Measurements from ENCODE around the gene OTOP3.
"Not testable (repeated sequence)": the region's sequence is repeated elsewhere in the genome, so short reads cannot be mapped to it uniquely, and the experiment has no call there.

The OTOP3 gene

DNA sequence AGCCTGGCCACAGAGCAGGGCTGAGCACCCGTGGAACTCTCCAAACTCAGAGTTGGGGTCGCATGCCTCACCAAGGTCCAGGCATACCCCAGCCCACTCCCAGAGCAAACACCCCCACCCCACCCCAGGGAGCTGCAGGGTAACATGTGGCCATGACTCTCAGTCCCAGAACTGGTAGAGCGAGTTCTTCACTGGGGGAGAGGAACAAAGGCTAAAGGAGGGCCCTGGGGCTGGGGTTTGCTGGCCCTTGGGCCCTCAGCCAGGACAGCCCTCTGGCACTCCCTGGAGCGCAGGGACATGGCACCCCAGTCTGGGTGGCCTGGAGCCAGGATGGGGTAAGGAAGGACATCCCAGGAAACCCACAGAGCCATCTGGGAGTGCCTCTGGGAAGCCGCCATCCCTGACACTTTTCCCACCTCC is 32.7 kb downstream of the OTOP3 start:
- H3K9me3 ChIP-seq (ENCODE audit: insufficient read depth, low read length) = no peaks in the 10 kb centered on the region
- H3K9ac ChIP-seq (ENCODE audit: low read length) = no peak overlapping the region
- TF ChIP-seq EZH2phosphoT487 (conservative IDR thresholded peaks at IDR 0.05; ENCODE audit: low read length) = no peak
- TF ChIP-seq, protein P1, sequence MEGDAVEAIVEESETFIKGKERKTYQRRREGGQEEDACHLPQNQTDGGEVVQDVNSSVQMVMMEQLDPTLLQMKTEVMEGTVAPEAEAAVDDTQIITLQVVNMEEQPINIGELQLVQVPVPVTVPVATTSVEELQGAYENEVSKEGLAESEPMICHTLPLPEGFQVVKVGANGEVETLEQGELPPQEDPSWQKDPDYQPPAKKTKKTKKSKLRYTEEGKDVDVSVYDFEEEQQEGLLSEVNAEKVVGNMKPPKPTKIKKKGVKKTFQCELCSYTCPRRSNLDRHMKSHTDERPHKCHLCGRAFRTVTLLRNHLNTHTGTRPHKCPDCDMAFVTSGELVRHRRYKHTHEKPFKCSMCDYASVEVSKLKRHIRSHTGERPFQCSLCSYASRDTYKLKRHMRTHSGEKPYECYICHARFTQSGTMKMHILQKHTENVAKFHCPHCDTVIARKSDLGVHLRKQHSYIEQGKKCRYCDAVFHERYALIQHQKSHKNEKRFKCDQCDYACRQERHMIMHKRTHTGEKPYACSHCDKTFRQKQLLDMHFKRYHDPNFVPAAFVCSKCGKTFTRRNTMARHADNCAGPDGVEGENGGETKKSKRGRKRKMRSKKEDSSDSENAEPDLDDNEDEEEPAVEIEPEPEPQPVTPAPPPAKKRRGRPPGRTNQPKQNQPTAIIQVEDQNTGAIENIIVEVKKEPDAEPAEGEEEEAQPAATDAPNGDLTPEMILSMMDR (IDR thresholded peaks at IDR 0.05; ENCODE audit: insufficient read depth, low read length, poor library complexity, severe bottlenecking) = no peak
- no peaks in the 10 kb centered on the region for H3K27me3 ChIP-seq (ENCODE audit: low read length)
- H2AFZ ChIP-seq (ENCODE audit: low read depth, low read length, severe bottlenecking) = no peak overlapping the region
- no peaks in the 10 kb centered on the region for H3K36me3 ChIP-seq (ENCODE audit: low read length)
- H3K4me3 ChIP-seq (ENCODE audit: insufficient read depth, low read length, poor library complexity, severe bottlenecking) = no peak overlapping the region
- H3K4me2 ChIP-seq (ENCODE audit: low read depth, low read length, poor library complexity, severe bottlenecking) = no peak overlapping the region
- no peaks in the 10 kb centered on the region for H3K9me2 ChIP-seq (replicated peaks; ENCODE audit: insufficient read depth, low read length)
- H3F3A ChIP-seq (ENCODE audit: insufficient read depth) = no peaks in the 10 kb centered on the region
- H4K20me1 ChIP-seq (ENCODE audit: low read depth, low read length) = no peaks in the 10 kb centered on the region
- H3K79me2 ChIP-seq (ENCODE audit: insufficient read depth, low read length) = no peaks in the 10 kb centered on the region
- H3K27ac ChIP-seq (ENCODE audit: low read depth, low read length) = no peak overlapping the region

GRCh38 chr17:74969501-74969900 is 33.8 kb downstream of the OTOP3 start:
- H3K4me3 ChIP-seq (ENCODE audit: insufficient read depth, low read length, poor library complexity, severe bottlenecking); H3F3A ChIP-seq (ENCODE audit: insufficient read depth); H3K36me3 ChIP-seq (ENCODE audit: low read length); H4K20me1 ChIP-seq (ENCODE audit: low read depth, low read length); H3K79me2 ChIP-seq (ENCODE audit: insufficient read depth, low read length); H3K9me3 ChIP-seq (ENCODE audit: insufficient read depth, low read length); H3K27me3 ChIP-seq (ENCODE audit: low read length); H3K4me2 ChIP-seq (ENCODE audit: low read depth, low read length, poor library complexity, severe bottlenecking); H3K9me2 ChIP-seq (replicated peaks; ENCODE audit: insufficient read depth, low read length); H2AFZ ChIP-seq (ENCODE audit: low read depth, low read length, severe bottlenecking); H3K27ac ChIP-seq (ENCODE audit: low read depth, low read length); H3K9ac ChIP-seq (ENCODE audit: low read length): not testable (repeated sequence)

DNA sequence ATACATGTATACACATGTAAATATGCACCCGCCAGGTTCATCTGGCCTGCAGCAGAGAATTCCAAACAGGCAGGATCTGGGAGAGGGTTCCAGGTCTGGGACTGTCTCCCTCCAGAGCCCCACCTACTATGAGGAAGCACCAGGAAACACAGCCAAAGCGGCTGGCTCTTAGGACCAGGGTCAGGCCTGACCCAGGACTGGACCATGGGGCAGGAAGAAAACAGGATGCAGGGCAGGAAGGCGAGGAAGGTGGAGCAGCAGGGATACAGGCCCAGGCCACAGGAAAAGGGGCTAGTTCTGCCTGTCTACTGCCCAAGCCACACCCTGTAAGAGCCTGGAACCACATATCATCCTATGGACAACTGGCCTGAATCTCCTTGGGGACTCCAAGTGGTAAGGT is 34.7 kb downstream of the OTOP3 start:
- Histone ChIP-seq H3K9me3 (ENCODE audit: insufficient read depth, low read length) (no peaks in the 10 kb centered on the region), H4K20me1 (ENCODE audit: low read depth, low read length) (no peaks in the 10 kb centered on the region), H3K27me3 (ENCODE audit: low read length) (no peaks in the 10 kb centered on the region), H3K27ac (ENCODE audit: low read depth, low read length) (no peak overlapping the region), H3K79me2 (ENCODE audit: insufficient read depth, low read length) (no peaks in the 10 kb centered on the region), H3K9me2 (replicated peaks; ENCODE audit: insufficient read depth, low read length) (no peaks in the 10 kb centered on the region), H2AFZ (ENCODE audit: low read depth, low read length, severe bottlenecking) (no peak overlapping the region), H3K4me3 (ENCODE audit: insufficient read depth, low read length, poor library complexity, severe bottlenecking) (no peak overlapping the region), H3K4me2 (ENCODE audit: low read depth, low read length, poor library complexity, severe bottlenecking) (no peak overlapping the region), H3F3A (ENCODE audit: insufficient read depth) (no peaks in the 10 kb centered on the region), H3K36me3 (ENCODE audit: low read length) (no peaks in the 10 kb centered on the region), H3K9ac (ENCODE audit: low read length) (no peak overlapping the region)
- TF ChIP-seq, protein P1 (IDR thresholded peaks at IDR 0.05; ENCODE audit: insufficient read depth, low read length, poor library complexity, severe bottlenecking) = no peak
- no peak for TF ChIP-seq EZH2phosphoT487 (conservative IDR thresholded peaks at IDR 0.05; ENCODE audit: low read length)

GRCh38 chr17:74971069-74971841 is 35.6 kb downstream of the OTOP3 start:
- Histone ChIP-seq H3K4me2 (ENCODE audit: low read depth, low read length, poor library complexity, severe bottlenecking) (no peak overlapping the region), H3K9me3 (ENCODE audit: insufficient read depth, low read length) (no peaks in the 10 kb centered on the region), H3F3A (ENCODE audit: insufficient read depth) (no peaks in the 10 kb centered on the region), H3K79me2 (ENCODE audit: insufficient read depth, low read length) (no peaks in the 10 kb centered on the region), H3K9ac (ENCODE audit: low read length) (no peak overlapping the region), H3K36me3 (ENCODE audit: low read length) (no peaks in the 10 kb centered on the region), H3K4me3 (ENCODE audit: insufficient read depth, low read length, poor library complexity, severe bottlenecking) (no peak overlapping the region), H3K27me3 (ENCODE audit: low read length) (no peaks in the 10 kb centered on the region), H3K27ac (ENCODE audit: low read depth, low read length) (no peak overlapping the region), H3K9me2 (replicated peaks; ENCODE audit: insufficient read depth, low read length) (no peaks in the 10 kb centered on the region), H2AFZ (ENCODE audit: low read depth, low read length, severe bottlenecking) (no peak overlapping the region), H4K20me1 (ENCODE audit: low read depth, low read length) (no peaks in the 10 kb centered on the region)
- TF ChIP-seq, protein P1 (IDR thresholded peaks at IDR 0.05; ENCODE audit: insufficient read depth, low read length, poor library complexity, severe bottlenecking) = no peak
- TF ChIP-seq EZH2phosphoT487 (conservative IDR thresholded peaks at IDR 0.05; ENCODE audit: low read length) = no peak

Measured in SU-DHL-6 (cell line).